BJ (cell line): Measurements from ENCODE around the gene THNSL1. TPM values are rescaled to one million over a fixed set of nuclear protein-coding genes. Genes with fewer than 3 reads are reported as not detected.

ENCODE experiments used
- CTCF ChIA-PET: fragments of 350-600 bp; formaldehyde crosslinking; extraction: SDS; loops from one replicate; lab custom pipeline; 2021; ENCODE audit warnings: antibody characterized with exemption, inconsistent platforms; lab: Yijun Ruan, JAX
- POLR2A ChIA-PET: fragments of 300-600 bp; sonication (Branson Sonifier 250); formaldehyde crosslinking; extraction: SDS; loops from one replicate; lab custom pipeline; 2021; ENCODE audit warnings: antibody characterized with exemption; lab: Charles Lee
- DNase-seq: peaks from one replicate; pipeline ENCODE4 v3.0.0-alpha.2; 2011; ENCODE audit warnings: low read depth
- H3K27me3 ChIP-seq: 2 replicates; pipeline ENCODE4 v1.6.0; 2011; ENCODE audit warnings: low read length; ENCODE audit not compliant: control insufficient read depth, insufficient read depth
- H3K36me3 ChIP-seq: 2 replicates; pipeline ENCODE4 v1.5.1; 2011; ENCODE audit warnings: low read length; ENCODE audit not compliant: control insufficient read depth, insufficient read depth
- H3K4me3 ChIP-seq: 2 replicates; pipeline ENCODE4 v1.5.1; 2011; ENCODE audit warnings: low read depth, mild to moderate bottlenecking, control low read depth, low read length
- CTCF ChIP-seq: IDR thresholded peaks from 2 replicates; pipeline ENCODE4 v1.5.1; 2011; ENCODE audit warnings: low read depth, mild to moderate bottlenecking, control low read depth, inconsistent platforms, low read length, moderate library complexity; ENCODE audit not compliant: insufficient read depth
- polyA plus RNA-seq: library from polyadenylated mRNA; depleted of rRNA; stranded (reverse); fragments of >200 nt; gene quantifications from 2 replicates; pipeline ENCODE4 v1.2.3, GENCODE V29; 2011

THNSL1 gene
- polyA plus RNA-seq, 1 experiment, result 0.78 TPM

GRCh38 chr10:24982319-24983112 lies 33.9 kb upstream of the THNSL1 start:
- POLR2A ChIA-PET, result interaction anchor here (0.6 kb wide), 1 partner anchor 332 kb away, joined by 4 read pairs; no protein-coding TSS in a partner anchor
- CTCF ChIA-PET, result interaction anchor here (0.8 to 1.8 kb wide), 3 partner anchors 21 to 365 kb away, joined by 3 to 7 read pairs (median 3); no protein-coding TSS in a partner anchor
- no peak for DNase-seq
- no peaks in the 10 kb centered on the region for H3K36me3 ChIP-seq
- no peak overlapping the region for H3K4me3 ChIP-seq
- no peak for TF ChIP-seq CTCF
- no peaks in the 10 kb centered on the region for H3K27me3 ChIP-seq

GRCh38 chr10:24983130-24983529 lies 33.3 kb upstream of the THNSL1 start:
- no peak for TF ChIP-seq CTCF
- POLR2A ChIA-PET, result no interaction called here
- no peaks in the 10 kb centered on the region for H3K36me3 ChIP-seq
- DNase-seq, result no peak
- no peaks in the 10 kb centered on the region for H3K27me3 ChIP-seq
- H3K4me3 ChIP-seq, result no peak overlapping the region
- CTCF ChIA-PET, result no interaction called here

GRCh38 chr10:24983946-24984345 lies 32.5 kb upstream of the THNSL1 start:
- Histone ChIP-seq H3K27me3 (no peaks in the 10 kb centered on the region), H3K4me3 (no peak overlapping the region), H3K36me3 (no peaks in the 10 kb centered on the region)
- no peak for TF ChIP-seq CTCF
- POLR2A ChIA-PET, result interaction anchor here (0.5 kb wide), 1 partner anchor 19 kb away, joined by 3 read pairs; no protein-coding TSS in a partner anchor
- CTCF ChIA-PET, result interaction anchor here (0.8 kb wide), 1 partner anchor 22 kb away, joined by 3 read pairs; no protein-coding TSS in a partner anchor
- DNase-seq, result no peak

- ChIA-PET CTCF (interaction anchor here (2.0 kb wide), 1 partner anchor 96 kb away, joined by 9 read pairs; no protein-coding TSS in a partner anchor), POLR2A (no interaction called here)
These were observed 31.5 kb upstream of the THNSL1 start for GRCh38 chr10:24984906-24985305.

More at GRCh38 chr10:24984906-24985305, 31.5 kb upstream of the THNSL1 start:
- no peak for TF ChIP-seq CTCF
- Histone ChIP-seq H3K4me3 (no peak overlapping the region), H3K27me3 (no peaks in the 10 kb centered on the region), H3K36me3 (no peaks in the 10 kb centered on the region)
- no peak for DNase-seq
